Keratinocyte (primary cell): ENCODE data around the gene SMYD1. TPM values are rescaled to one million over a fixed set of nuclear protein-coding genes. Genes with fewer than 3 reads are reported as not detected.

Experiments used
- DNase-seq: peaks from one replicate; pipeline ENCODE4 v3.0.0-alpha.2; 2011; ENCODE audit warnings: low read depth, missing footprints, low spot score
- FAIRE-seq: peaks from 2 replicates; lab custom pipeline; 2011; peaks lifted over from hg19 to GRCh38; lab: Jason Lieb, UNC
- H2AFZ ChIP-seq: 2 replicates; pipeline ENCODE4 v1.6.0; 2012; ENCODE audit warnings: low read length, control low read depth, inconsistent platforms; ENCODE audit not compliant: control insufficient read depth
- H3K27ac ChIP-seq: 2 replicates; pipeline ENCODE4 v1.5.1; 2011; ENCODE audit warnings: low read length; ENCODE audit not compliant: control insufficient read depth, insufficient read depth
- H3K27me3 ChIP-seq: 3 replicates; pipeline ENCODE4 v1.6.0; 2011; ENCODE audit warnings: low read length; ENCODE audit not compliant: control insufficient read depth, insufficient read depth; ENCODE audit errors: extremely low read depth
- H3K36me3 ChIP-seq, 2 experiments: 2 replicates in 1 of 2; 3 replicates in 1 of 2; pipeline ENCODE4 v1.5.1; 2011; ENCODE audit warnings: low read length in 2 of 2, mild to moderate bottlenecking in 1 of 2; ENCODE audit not compliant: control insufficient read depth in 2 of 2, insufficient read depth in 2 of 2; ENCODE audit errors: extremely low read depth in 1 of 2
- H3K4me1 ChIP-seq: 3 replicates; pipeline ENCODE4 v1.5.1; 2011; ENCODE audit warnings: low read length; ENCODE audit not compliant: control insufficient read depth, insufficient read depth; ENCODE audit errors: extremely low read depth
- H3K4me2 ChIP-seq: 3 replicates; pipeline ENCODE4 v1.6.0; 2011; ENCODE audit warnings: low read depth, low read length; ENCODE audit not compliant: control insufficient read depth, insufficient read depth; ENCODE audit errors: extremely low read depth
- H3K4me3 ChIP-seq, 3 experiments: fragments of 200-600 bp in 1 of 3; sonication (generic) in 1 of 3; 2 replicates in 2 of 3; 3 replicates in 1 of 3; pipeline ENCODE4 v1.5.1; 2011 to 2016; ENCODE audit warnings: low read length in 3 of 3, mild to moderate bottlenecking in 3 of 3, control low read depth in 2 of 3, inconsistent platforms in 1 of 3, low read depth in 1 of 3, mixed read lengths in 1 of 3, mixed run types in 1 of 3, moderate library complexity in 1 of 3; ENCODE audit not compliant: control insufficient read depth in 2 of 3, insufficient read depth in 2 of 3; ENCODE audit errors: extremely low read depth in 1 of 3
- H3K79me2 ChIP-seq: 2 replicates; pipeline ENCODE4 v1.6.0; 2012; ENCODE audit warnings: low read length; ENCODE audit not compliant: control insufficient read depth, insufficient read depth
- H3K9ac ChIP-seq: 3 replicates; pipeline ENCODE4 v1.6.0; 2011; ENCODE audit warnings: low read length; ENCODE audit not compliant: control insufficient read depth, insufficient read depth; ENCODE audit errors: extremely low read depth
- H3K9me1 ChIP-seq: 3 replicates; pipeline ENCODE4 v1.6.0; 2011; ENCODE audit warnings: low read length; ENCODE audit not compliant: control insufficient read depth, insufficient read depth; ENCODE audit errors: extremely low read depth
- H3K9me3 ChIP-seq: 2 replicates; pipeline ENCODE4 v1.5.1; 2012; ENCODE audit warnings: low read depth, low read length; ENCODE audit not compliant: control insufficient read depth
- H4K20me1 ChIP-seq: 3 replicates; pipeline ENCODE4 v1.6.0; 2011; ENCODE audit warnings: low read length; ENCODE audit not compliant: control insufficient read depth, insufficient read depth; ENCODE audit errors: extremely low read depth
- CTCF ChIP-seq, 3 experiments: IDR thresholded peaks in 1 of 3; conservative IDR thresholded peaks in 1 of 3; optimal IDR thresholded peaks in 1 of 3; 2 replicates in 2 of 3; 3 replicates in 1 of 3; pipeline versions ENCODE3 to v1.5.1; 2011; ENCODE audit warnings: low read length in 3 of 3, mild to moderate bottlenecking in 3 of 3, moderate library complexity in 2 of 3, control low read depth in 1 of 3, inconsistent platforms in 1 of 3; ENCODE audit not compliant: insufficient read depth in 2 of 3; ENCODE audit errors: extremely low read depth in 1 of 3
- EZH2 ChIP-seq: IDR thresholded peaks from one replicate; pipeline ENCODE4 v1.6.1; 2012; ENCODE audit warnings: inconsistent platforms, mild to moderate bottlenecking, low read length, moderate library complexity
- dilution Hi-C: fragments of 300-500 bp; cut with MboI; formaldehyde crosslinking; loops from one replicate; pipeline ENCODE4 v1.7.0; 2020; ENCODE audit warnings: low sequenced_read_pairs; ENCODE audit not compliant: extremely low pct_ligation_motif_present
- polyA plus RNA-seq, 5 experiments: library from polyadenylated mRNA; depleted of rRNA in 3 of 5; stranded (reverse) in 3 of 5; stranded (forward) in 1 of 5; unstranded in 1 of 5; fragments of >200 nt; gene quantifications; 1 replicate in 1 of 5; 2 replicates in 3 of 5; 3 replicates in 1 of 5; pipeline versions ENCODE4 v1.2.1 to v1.2.3, GENCODE V29; 2011 to 2012; ENCODE audit warnings: missing spikeins in 2 of 5, low read depth in 1 of 5, low replicate concordance in 1 of 5

The SMYD1 gene
- polyA plus RNA-seq, 1 donor (not counting 4 experiments of a cell fraction or from before 2014, with no cell fraction given) = not detected

- Histone ChIP-seq H3K4me3 (no peak overlapping the region), H3K9ac (no peak overlapping the region), H3K9me1 (no peaks in the 10 kb centered on the region), H3K79me2 (no peaks in the 10 kb centered on the region), H3K27me3 (no peaks in the 10 kb centered on the region), H3K4me1 (no peaks in the 10 kb centered on the region), H3K9me3 (no peaks in the 10 kb centered on the region), H3K27ac (no peak overlapping the region), H3K4me2 (no peak overlapping the region), H2AFZ (no peak overlapping the region), H4K20me1 (no peaks in the 10 kb centered on the region), H3K36me3 (no peaks in the 10 kb centered on the region)
- dilution Hi-C loops = no loop called here
- FAIRE-seq (no peak), DNase-seq (no peak)
- TF ChIP-seq EZH2 = no peak
- no peak for TF ChIP-seq CTCF (optimal IDR thresholded peaks at IDR 0.05 in 1 of 3, IDR thresholded peaks at IDR 0.05 in 1 of 3, conservative IDR thresholded peaks at IDR 0.05 in 1 of 3; ENCODE audit: extremely low read depth in 1 of 3, insufficient read depth in 2 of 3, low read length in 3 of 3)
Measured at GRCh38 chr2:88068044-88068443, 419 bp downstream of the SMYD1 start.

GRCh38 chr2:88069117-88069516 is 1.5 kb downstream of the SMYD1 start:
- no peaks in the 10 kb centered on the region for H3K79me2 ChIP-seq
- no peak overlapping the region for H3K9ac ChIP-seq
- no peak overlapping the region for H3K4me2 ChIP-seq
- no peaks in the 10 kb centered on the region for H3K9me1 ChIP-seq
- H3K27me3 ChIP-seq = no peaks in the 10 kb centered on the region
- no peaks in the 10 kb centered on the region for H3K9me3 ChIP-seq
- H3K4me1 ChIP-seq = no peaks in the 10 kb centered on the region
- dilution Hi-C loops = no loop called here
- H3K36me3 ChIP-seq = no peaks in the 10 kb centered on the region
- no peak overlapping the region for H2AFZ ChIP-seq
- H3K4me3 ChIP-seq = no peak overlapping the region
- FAIRE-seq (no peak), DNase-seq (no peak)
- H4K20me1 ChIP-seq = no peaks in the 10 kb centered on the region
- no peak for TF ChIP-seq EZH2
- no peak for TF ChIP-seq CTCF (optimal IDR thresholded peaks at IDR 0.05 in 1 of 3, IDR thresholded peaks at IDR 0.05 in 1 of 3, conservative IDR thresholded peaks at IDR 0.05 in 1 of 3; ENCODE audit: extremely low read depth in 1 of 3, insufficient read depth in 2 of 3, low read length in 3 of 3)
- no peak overlapping the region for H3K27ac ChIP-seq
